GM04504 (cell line): ENCODE measurements around the gene BRMS1L.

Experiments
- DNase-seq: peaks from one replicate; pipeline ENCODE4 v3.0.0-alpha.2; 2012; ENCODE audit warnings: low read depth

The BRMS1L gene

GRCh38 chr14:35865611-35866324, 39.6 kb downstream of the BRMS1L start:
- DNase-seq, result no peak

GRCh38 chr14:35866595-35867279, 40.6 kb downstream of the BRMS1L start:
- no peak for DNase-seq

- no peak for DNase-seq
Observed at GRCh38 chr14:35867280-35867629, 41.1 kb downstream of the BRMS1L start.

GRCh38 chr14:35875296-35875695, 49.2 kb downstream of the BRMS1L start:
- no peak for DNase-seq

GRCh38 chr14:35877276-35877675, 51.1 kb downstream of the BRMS1L start:
- DNase-seq, result no peak

- peak; percentile 88 for DNase-seq
Observed at GRCh38 chr14:35878272-35879150, 52.4 kb downstream of the BRMS1L start.

- no peak for DNase-seq
Observed at GRCh38 chr14:35879151-35879648, 53.1 kb downstream of the BRMS1L start.

GRCh38 chr14:35879654-35880249, 53.6 kb downstream of the BRMS1L start:
- DNase-seq, result no peak

GRCh38 chr14:35881280-35881679, 55.1 kb downstream of the BRMS1L start:
- DNase-seq, result no peak

- no peak for DNase-seq
Observed at GRCh38 chr14:35883677-35884293, 57.6 kb downstream of the BRMS1L start.

GRCh38 chr14:35890308-35890707, 64.2 kb downstream of the BRMS1L start:
- DNase-seq, result no peak

- no peak for DNase-seq
Observed at GRCh38 chr14:35895256-35895655, 69.1 kb downstream of the BRMS1L start.

GRCh38 chr14:35897616-35898111, 71.5 kb downstream of the BRMS1L start:
- DNase-seq, result no peak

- DNase-seq, result no peak
Observed at GRCh38 chr14:35898217-35898775, 72.2 kb downstream of the BRMS1L start.

GRCh38 chr14:35900741-35901140, 74.6 kb downstream of the BRMS1L start:
- no peak for DNase-seq

- no peak for DNase-seq
Observed at GRCh38 chr14:35909665-35910064, 83.5 kb downstream of the BRMS1L start.

- DNase-seq, result no peak
Observed at GRCh38 chr14:35910191-35910590, 84.1 kb downstream of the BRMS1L start.

- DNase-seq, result no peak
Observed at GRCh38 chr14:35911097-35911496, 85.0 kb downstream of the BRMS1L start.

- DNase-seq, result no peak
Observed at GRCh38 chr14:35915185-35915584, 89.0 kb downstream of the BRMS1L start.

GRCh38 chr14:35915775-35916174, 89.6 kb downstream of the BRMS1L start:
- no peak for DNase-seq
